Small intestine (tissue), 7 donors: ENCODE data around the gene CYP19A1. TPM values are rescaled to one million over a fixed set of nuclear protein-coding genes. Genes with fewer than 3 reads are reported as not detected.
"Not testable (repeated sequence)": the region's sequence is repeated elsewhere in the genome, so short reads cannot be mapped to it uniquely, and the experiment has no call there.

Experiments
- DNase-seq, 2 donors: peaks; one replicate each; pipeline versions ENCODE4 v3.0.0 to v3.0.0-alpha.2; 2013
- FAIRE-seq: peaks from 2 replicates; lab custom pipeline; 2012; peaks lifted over from hg19 to GRCh38; lab: Jason Lieb, UNC
- H3K27ac ChIP-seq, 3 donors: one replicate each; pipeline ENCODE4 v1.5.1; 2013; ENCODE audit warnings: low read length in 2 of 3, mild to moderate bottlenecking in 2 of 3, control low read depth in 1 of 3, inconsistent platforms in 1 of 3, low read depth in 1 of 3, moderate library complexity in 1 of 3
- H3K27me3 ChIP-seq, 3 donors: one replicate each; pipeline ENCODE4 v1.6.1; 2013; ENCODE audit warnings: low read length in 3 of 3, inconsistent platforms in 1 of 3; ENCODE audit not compliant: control insufficient read depth in 3 of 3, insufficient read depth in 3 of 3
- H3K36me3 ChIP-seq, 3 donors: one replicate each; pipeline ENCODE4 v1.6.1; 2013; ENCODE audit warnings: low read length in 3 of 3, inconsistent platforms in 1 of 3, low read depth in 1 of 3, mild to moderate bottlenecking in 1 of 3, moderate library complexity in 1 of 3; ENCODE audit not compliant: control insufficient read depth in 3 of 3, insufficient read depth in 2 of 3
- H3K4me1 ChIP-seq, 3 donors: one replicate each; pipeline ENCODE4 v1.6.1; 2013; ENCODE audit warnings: low read length in 2 of 3, inconsistent platforms in 1 of 3, low read depth in 1 of 3, mild to moderate bottlenecking in 1 of 3, moderate library complexity in 1 of 3; ENCODE audit not compliant: control insufficient read depth in 3 of 3, insufficient read depth in 2 of 3
- H3K4me3 ChIP-seq, 3 donors: one replicate each; pipeline ENCODE4 v1.5.1; 2013; ENCODE audit warnings: low read length in 3 of 3, control low read depth in 1 of 3, inconsistent platforms in 1 of 3, low read depth in 1 of 3, mild to moderate bottlenecking in 1 of 3, moderate library complexity in 1 of 3
- H3K9me3 ChIP-seq, 2 donors: one replicate each; pipeline ENCODE4 v1.6.1; 2013; ENCODE audit warnings: low read depth in 1 of 2, low read length in 1 of 2; ENCODE audit not compliant: control insufficient read depth in 2 of 2, insufficient read depth in 1 of 2
- WGBS, 3 donors: extraction: QIAGEN DNeasy Blood & Tissue Kit; methylation state at CpG; one replicate each; pipeline ENCODE4 v1.1.7; 2013; 5-methylcytosine and 5-hydroxymethylcytosine counted together
- polyA plus RNA-seq, 4 donors: library from polyadenylated mRNA; stranded (reverse) in 3 of 4; unstranded in 1 of 4; fragments of 200-250 nt in 3 of 4; fragments of 120-200 nt in 1 of 4; gene quantifications; one replicate each; pipeline versions ENCODE4 v1.2.1 to v1.2.3, GENCODE V29; 2013
- donor health status: healthy with polysubstance abuse.
- donor health status: control.
- donor health status: control.
- donor health status: Bipolar disorder and iron deficiency.
- donor health status: healthy.

CYP19A1 gene
- polyA plus RNA-seq, 4 donors: 0.33 to 2.0 TPM; not detected in 2

- 75 to 88% (median 78%) methylated on average over 2 of the region's 2 CpGs for WGBS, 3 donors
- DNase-seq (no peak), FAIRE-seq (no peak)
- Histone ChIP-seq H3K27ac (no peak overlapping the region), H3K36me3 (no peaks in the 10 kb centered on the region), H3K9me3 (no peaks in the 10 kb centered on the region), H3K4me3 (no peak overlapping the region), H3K27me3 (peaks cover 0 to 14% (median 8%) of the 10 kb centered on the region in 3 donors), H3K4me1 (no peaks in the 10 kb centered on the region)
Measured at GRCh38 chr15:51193979-51194378, 144.4 kb downstream of the CYP19A1 start.

- H3K4me3 ChIP-seq: no peak overlapping the region
- peaks cover 0 to 11% (median 8%) of the 10 kb centered on the region in 3 donors for H3K27me3 ChIP-seq
- FAIRE-seq (no peak), DNase-seq (no peak)
- H3K9me3 ChIP-seq: no peaks in the 10 kb centered on the region
- WGBS, 3 donors: 68 to 83% (median 69%) methylated on average over 6 of the region's 6 CpGs
- no peaks in the 10 kb centered on the region for H3K4me1 ChIP-seq
- no peaks in the 10 kb centered on the region for H3K36me3 ChIP-seq
- H3K27ac ChIP-seq: no peak overlapping the region
Measured at GRCh38 chr15:51193526-51193925, 144.9 kb downstream of the CYP19A1 start.

GRCh38 chr15:51192521-51193280 lies 145.7 kb downstream of the CYP19A1 start:
- Histone ChIP-seq H3K9me3 (no peaks in the 10 kb centered on the region), H3K27ac (no peak overlapping the region), H3K4me3 (no peak overlapping the region), H3K27me3 (peaks cover 0 to 11% (median 8%) of the 10 kb centered on the region in 3 donors), H3K4me1 (no peaks in the 10 kb centered on the region), H3K36me3 (no peaks in the 10 kb centered on the region)
- DNase-seq: peak; percentile 80 to 87
- WGBS, 3 donors: 32 to 36% (median 32%) methylated on average over 14 of the region's 14 CpGs
- no peak for FAIRE-seq

GRCh38 chr15:51191766-51192165 lies 146.6 kb downstream of the CYP19A1 start:
- WGBS, 3 donors: 71 to 81% (median 73%) methylated on average over 9 of the region's 9 CpGs

DNA sequence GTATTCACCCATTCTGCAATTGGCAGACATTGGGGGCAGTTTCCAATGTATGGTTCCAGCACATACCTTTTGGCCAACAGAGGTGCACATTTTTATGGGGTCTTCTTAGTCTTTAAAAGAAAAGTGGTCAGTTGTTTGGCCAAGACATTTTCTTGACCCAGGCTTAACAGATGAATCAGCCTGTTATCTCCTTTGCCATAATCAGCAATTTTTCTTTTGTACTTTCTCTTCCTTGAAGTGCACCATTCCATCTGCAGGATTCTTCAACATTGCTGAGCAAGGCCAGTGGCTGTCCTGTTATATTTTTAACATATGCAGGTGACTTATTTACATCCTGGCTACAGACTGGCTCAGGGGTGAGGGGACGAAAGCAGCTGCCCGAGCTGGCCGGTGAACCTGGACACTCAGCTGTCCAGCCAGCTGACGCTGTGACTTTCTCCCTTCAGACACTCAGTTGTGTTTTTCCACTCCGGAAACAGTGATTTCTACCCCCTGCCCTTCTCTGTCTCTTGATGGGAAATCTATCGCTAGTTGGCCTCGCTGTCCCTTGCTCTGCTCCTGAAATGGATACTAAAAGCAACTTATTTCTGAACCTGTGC lies 147.2 kb downstream of the CYP19A1 start:
- Histone ChIP-seq H3K4me1 (no peaks in the 10 kb centered on the region), H3K4me3 (no peak overlapping the region), H3K27ac (no peak overlapping the region), H3K27me3 (peaks cover 0 to 11% (median 5%) of the 10 kb centered on the region in 3 donors), H3K9me3 (no peaks in the 10 kb centered on the region), H3K36me3 (no peaks in the 10 kb centered on the region)
- FAIRE-seq (no peak), DNase-seq (no peak)
- 81 to 94% (median 81%) methylated on average over 7 of the region's 7 CpGs for WGBS, 3 donors

More at GRCh38 chr15:51191766-51192165, 146.6 kb downstream of the CYP19A1 start:
- H3K4me1 ChIP-seq: no peaks in the 10 kb centered on the region
- H3K27ac ChIP-seq: no peak overlapping the region
- no peak for DNase-seq
- no peaks in the 10 kb centered on the region for H3K36me3 ChIP-seq
- peaks cover 0 to 11% (median 5%) of the 10 kb centered on the region in 3 donors for H3K27me3 ChIP-seq
- FAIRE-seq: no peak
- no peak overlapping the region for H3K4me3 ChIP-seq
- no peaks in the 10 kb centered on the region for H3K9me3 ChIP-seq

DNA sequence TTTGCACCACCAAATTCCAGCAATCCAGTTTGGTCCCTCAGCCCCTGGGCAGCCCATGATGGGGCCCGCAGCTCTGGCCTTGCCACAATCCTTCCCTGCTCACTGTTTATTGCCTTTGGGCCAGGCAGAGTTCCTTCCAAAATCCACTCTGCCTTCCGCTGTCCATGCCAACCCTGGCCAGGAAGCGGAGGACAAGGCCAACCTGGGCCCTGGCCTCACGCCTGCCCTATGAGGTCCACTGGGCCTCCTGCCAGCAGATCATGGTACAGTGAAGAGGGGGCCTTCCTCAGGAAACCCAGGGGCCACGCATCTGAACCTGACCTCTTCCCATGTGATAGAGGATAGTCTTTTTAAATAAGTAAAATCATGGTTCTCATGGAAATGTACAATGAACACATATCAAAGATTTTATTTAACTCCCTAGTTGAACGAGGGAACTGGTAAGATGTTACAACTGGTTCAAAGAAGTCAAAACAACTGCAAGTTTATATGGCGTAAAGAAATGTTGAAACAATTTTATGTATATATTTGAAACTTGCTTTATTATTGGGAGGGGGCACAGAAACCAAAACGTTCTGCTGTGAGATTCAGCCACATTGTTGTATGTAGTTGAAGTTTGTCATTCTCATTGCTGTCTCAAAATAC lies 147.8 kb downstream of the CYP19A1 start:
- FAIRE-seq: no peak
- no peak for DNase-seq

DNA sequence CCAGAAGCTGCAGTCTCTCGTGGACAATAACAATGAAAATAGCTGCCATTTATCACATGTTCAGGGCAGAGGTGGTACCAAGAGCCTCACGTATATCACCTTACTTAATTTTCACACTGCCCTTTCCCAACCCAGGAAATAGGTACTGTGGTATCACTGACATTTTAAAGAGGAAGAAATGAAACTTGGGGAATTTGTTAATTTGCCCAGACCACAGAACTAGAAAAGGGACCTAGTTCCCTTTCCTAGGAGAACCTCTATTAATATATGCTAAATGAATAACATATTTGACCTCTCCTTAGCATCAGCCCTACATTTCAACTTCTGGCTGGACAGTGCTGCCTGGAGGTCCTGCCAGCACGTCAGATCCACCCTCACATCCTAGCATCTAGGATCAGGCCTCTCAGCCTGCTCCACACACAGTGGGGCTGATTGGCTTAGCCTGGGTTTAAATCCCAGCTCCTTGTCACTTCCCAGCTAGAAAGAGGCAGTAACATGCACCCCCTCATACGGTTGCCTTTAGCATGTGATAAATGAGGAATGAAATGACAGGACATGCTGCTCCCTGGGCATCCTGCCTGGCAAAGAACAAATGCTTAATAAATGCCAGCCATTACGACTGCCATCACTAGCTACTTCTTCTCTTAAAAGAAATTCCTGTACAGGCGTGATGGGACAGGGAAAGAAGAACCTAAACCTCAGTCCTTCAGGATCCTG lies 148.6 kb downstream of the CYP19A1 start:
- H3K9me3 ChIP-seq: no peaks in the 10 kb centered on the region
- no peak overlapping the region for H3K4me3 ChIP-seq
- H3K4me1 ChIP-seq: peaks cover 0 to 8% (median 0%) of the 10 kb centered on the region in 3 donors
- no peak overlapping the region for H3K27ac ChIP-seq
- DNase-seq: no peak
- H3K36me3 ChIP-seq: no peaks in the 10 kb centered on the region
- 72 to 88% (median 78%) methylated on average over 6 of the region's 6 CpGs for WGBS, 3 donors
- no peak for FAIRE-seq
- H3K27me3 ChIP-seq: peaks cover 0 to 11% (median 5%) of the 10 kb centered on the region in 3 donors

More for the DNA sequence above, 147.8 kb downstream of the CYP19A1 start:
- H3K9me3 ChIP-seq: no peaks in the 10 kb centered on the region
- H3K4me3 ChIP-seq: no peak overlapping the region
- H3K27me3 ChIP-seq: peaks cover 0 to 11% (median 5%) of the 10 kb centered on the region in 3 donors
- H3K4me1 ChIP-seq: peaks cover 0 to 4% (median 0%) of the 10 kb centered on the region in 3 donors
- 78 to 88% (median 79%) methylated on average over 8 of the region's 8 CpGs for WGBS, 3 donors
- no peaks in the 10 kb centered on the region for H3K36me3 ChIP-seq
- H3K27ac ChIP-seq: no peak overlapping the region

DNA sequence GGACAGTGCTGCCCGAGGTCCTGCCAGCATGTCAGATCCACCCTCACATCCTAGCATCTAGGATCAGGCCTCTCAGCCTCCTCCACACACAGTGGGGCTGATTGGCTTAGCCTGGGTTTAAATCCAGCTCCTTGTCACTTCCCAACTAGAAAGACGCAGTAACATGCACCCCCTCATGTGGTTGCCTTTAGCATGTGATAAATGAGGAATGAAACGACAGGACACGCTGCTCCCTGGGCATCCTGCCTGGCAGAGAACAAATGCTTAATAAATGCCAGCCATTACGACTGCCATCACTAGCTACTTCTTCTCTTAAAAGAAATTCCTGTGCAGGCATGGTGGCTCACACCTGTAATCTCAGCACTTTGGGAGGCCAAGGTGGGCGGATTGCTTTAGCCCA lies 149.6 kb downstream of the CYP19A1 start:
- 73 to 89% (median 85%) methylated on average over 6 of the region's 6 CpGs for WGBS, 3 donors
- H3K9me3 ChIP-seq, DNase-seq, FAIRE-seq, H3K4me3 ChIP-seq, H3K27me3 ChIP-seq, H3K27ac ChIP-seq, H3K36me3 ChIP-seq: not testable (repeated sequence)
- H3K4me1 ChIP-seq: peaks cover 0 to 18% (median 0%) of the 10 kb centered on the region in 3 donors
